Body of pancreas (tissue), 4 donors: ENCODE results near the gene AKAP6.

Experiments
- CTCF ChIP-seq, 7 experiments: fragments of 450-650 bp in 4 of 7; fragments of 200-600 bp in 3 of 7; sonication (generic) in 3 of 7; IDR thresholded peaks; one replicate each; pipeline ENCODE4 v1.5.1; 2016 to 2019; ENCODE audit warnings: antibody characterized with exemption in 7 of 7
- POLR2A ChIP-seq, 3 donors: fragments of 450-650 bp; IDR thresholded peaks; one replicate each; pipeline ENCODE4 v1.6.1; 2016; ENCODE audit warnings: antibody characterized with exemption in 3 of 3, mild to moderate bottlenecking in 2 of 3

GRCh38 chr14:32349322-32349721, 20.2 kb downstream of the AKAP6 start:
- TF ChIP-seq CTCF (IDR thresholded peaks at IDR 0.05) (no peak), POLR2A (IDR thresholded peaks at IDR 0.05) (no peak)
